HG02610 (cell line): ENCODE results near the gene PHACTR3.

ENCODE experiments used
- ATAC-seq: cut with Tn5 transposase; IDR thresholded peaks from one replicate; pipeline ENCODE4 v1.9.1; 2021; ENCODE audit warnings: mild to moderate bottlenecking, moderate library complexity; ENCODE audit not compliant: unreplicated experiment

The PHACTR3 gene

DNA sequence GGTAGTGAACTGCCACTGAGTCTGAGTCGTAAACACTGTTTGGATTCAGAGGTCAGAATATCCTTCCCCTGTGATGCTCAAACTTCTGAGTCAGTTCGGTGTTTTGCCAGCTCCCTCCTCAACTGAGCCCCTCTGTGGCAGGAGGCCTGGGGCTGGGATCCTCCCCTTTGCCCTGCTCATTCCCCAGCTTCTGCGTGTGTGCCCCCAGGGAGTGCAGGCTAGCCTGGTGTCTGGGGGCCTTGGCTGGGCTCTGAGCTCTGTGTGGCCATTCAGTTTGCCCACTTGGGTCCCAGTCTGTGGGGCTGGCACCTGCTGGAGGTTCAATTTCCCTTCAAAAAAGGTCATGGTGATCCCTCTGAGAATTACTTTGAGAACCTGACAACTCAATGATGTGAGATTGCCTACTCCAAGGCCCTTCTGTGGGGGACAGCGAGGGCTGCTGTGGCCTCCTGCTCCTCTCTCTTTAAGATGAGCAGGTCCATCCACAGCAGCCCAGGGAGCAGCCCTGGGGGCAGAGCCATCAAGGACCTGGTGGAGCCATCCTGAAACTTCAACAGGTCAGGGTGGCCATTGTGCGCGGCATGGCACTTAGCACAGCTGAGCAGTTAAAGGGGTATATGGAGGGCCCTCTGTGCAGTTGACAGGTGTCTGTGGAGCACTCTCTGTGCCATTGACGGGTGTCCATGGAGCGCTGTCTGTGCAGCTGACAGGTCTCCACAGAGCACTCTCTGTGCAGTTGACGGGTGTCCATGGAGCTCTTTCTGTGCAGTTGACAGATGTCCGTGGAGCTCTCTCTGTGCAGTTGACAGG, 181.9 kb downstream of the PHACTR3 start:
- ATAC-seq = no peak

DNA sequence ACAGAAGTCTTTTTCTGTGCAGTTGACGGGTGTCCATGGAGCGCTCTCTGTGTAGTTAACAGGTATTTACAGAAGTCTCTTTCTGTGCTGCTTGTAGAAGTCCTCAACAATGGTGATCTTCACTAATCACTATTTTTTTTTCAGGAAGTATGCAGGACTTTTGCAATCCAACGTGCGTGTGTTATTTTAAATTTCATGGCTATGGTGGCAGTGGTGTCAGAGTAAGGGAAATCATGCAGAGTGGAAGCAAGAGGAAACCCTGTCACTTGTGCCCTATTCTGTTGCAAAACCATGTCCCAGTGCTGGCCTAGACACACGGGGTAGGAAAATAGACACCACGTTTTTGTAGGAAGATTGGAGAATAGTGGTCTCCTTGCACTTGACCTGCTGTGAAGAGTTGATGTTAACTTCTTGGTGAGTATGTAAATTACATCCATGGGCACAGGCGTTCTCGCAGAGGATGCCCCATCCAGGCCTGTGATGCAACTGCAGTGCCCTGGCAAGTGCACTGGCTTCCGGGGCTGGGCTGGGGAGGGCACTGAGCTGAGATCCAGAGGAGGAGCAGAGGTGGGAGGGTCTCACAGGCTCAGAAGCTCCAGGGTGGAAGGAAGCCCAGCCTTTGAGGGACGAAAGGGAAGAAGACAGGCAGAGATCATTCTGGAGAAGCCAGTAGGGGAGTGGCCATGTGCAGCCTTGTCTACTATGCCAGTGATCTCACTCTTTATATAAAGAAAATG, 182.6 kb downstream of the PHACTR3 start:
- no peak for ATAC-seq

DNA sequence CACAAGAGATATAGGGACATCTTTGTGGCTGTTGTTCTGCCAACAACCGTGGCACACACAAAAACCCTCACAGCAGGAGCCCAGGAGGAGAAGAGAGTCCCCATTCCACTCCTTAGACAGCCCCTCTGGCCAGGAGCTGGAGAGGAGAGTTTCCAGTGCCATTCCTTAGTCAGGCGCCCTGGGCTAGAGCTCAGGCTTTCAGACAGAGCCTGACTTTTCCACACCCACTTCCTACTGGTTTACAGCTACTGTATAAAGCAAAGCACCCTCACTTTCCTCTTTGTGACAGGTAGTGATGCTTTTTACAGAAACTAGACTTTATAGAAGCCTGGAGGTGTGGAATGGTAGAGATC, 183.2 kb downstream of the PHACTR3 start:
- no peak for ATAC-seq

DNA sequence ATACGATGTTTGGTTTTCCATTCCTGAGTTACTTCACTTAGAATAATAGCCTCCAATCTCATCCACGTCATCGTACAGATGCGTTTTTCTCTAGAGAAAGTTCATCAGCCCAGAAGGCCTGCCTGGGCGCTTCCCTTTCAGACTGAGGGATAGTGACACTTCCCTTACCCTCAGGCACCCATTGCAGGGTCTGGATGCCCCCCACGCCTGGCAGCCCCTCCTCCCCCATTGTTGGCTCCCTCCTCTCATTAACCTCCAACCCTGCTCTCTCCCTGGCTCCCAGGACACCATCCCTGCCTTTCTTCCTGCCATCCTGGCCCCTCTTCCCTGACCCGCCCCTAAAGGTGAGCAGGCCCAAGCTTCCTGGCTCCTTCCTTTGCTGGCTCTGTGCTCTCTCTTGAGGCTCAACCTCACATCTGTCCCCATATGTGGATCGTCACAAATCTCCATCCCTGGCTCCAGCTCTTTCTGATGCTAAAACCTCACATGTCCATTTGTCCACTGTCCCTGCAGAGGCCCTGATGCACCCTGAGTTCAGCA, 183.9 kb downstream of the PHACTR3 start:
- ATAC-seq = no peak

DNA sequence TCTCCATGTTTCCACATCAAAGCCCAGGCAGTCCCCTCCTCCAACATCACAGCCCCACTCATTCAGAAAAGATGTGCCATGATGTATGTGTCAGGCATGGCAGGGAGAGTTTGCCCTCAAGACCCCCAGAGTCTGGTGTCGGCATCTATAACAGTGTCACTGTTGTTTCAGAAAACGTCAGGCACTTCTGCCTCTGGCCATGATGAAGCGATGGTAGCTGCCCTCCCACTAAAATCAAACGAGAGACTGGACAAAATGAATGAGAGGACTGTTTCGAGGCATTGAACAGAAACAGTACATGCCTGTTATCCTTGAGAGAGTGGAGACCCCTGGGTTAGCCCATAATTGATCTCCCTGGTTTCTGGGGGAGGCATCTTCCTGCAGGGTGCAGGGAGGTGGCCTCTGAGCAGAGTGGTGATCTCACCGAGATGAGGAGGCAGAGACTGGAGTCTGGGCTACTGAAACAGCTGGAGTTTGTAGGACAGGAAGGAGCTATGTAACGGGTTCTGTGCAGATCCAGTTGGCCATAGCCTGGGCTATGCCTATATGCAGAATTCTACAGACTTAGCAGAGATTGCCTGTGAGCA, 184.6 kb downstream of the PHACTR3 start:
- no peak for ATAC-seq

DNA sequence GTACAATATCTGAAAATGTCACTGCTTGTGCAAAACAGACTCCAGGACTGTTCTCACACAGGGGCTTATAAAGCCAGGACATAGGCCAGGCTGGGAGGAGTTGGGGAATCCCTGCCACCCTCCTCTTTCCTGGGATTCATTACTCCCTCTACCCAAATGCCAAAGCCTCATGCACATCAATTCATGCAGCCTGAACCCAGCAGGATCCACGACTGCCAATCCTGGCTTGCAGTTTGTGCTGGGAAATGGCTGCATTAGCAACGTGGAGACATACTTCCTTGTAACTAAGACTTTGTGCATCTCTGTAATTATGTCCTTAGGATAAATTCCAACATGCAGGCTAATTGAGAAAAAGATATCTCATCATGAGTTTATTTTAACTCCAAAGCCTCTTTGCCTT, 185.3 kb downstream of the PHACTR3 start:
- no peak for ATAC-seq

DNA sequence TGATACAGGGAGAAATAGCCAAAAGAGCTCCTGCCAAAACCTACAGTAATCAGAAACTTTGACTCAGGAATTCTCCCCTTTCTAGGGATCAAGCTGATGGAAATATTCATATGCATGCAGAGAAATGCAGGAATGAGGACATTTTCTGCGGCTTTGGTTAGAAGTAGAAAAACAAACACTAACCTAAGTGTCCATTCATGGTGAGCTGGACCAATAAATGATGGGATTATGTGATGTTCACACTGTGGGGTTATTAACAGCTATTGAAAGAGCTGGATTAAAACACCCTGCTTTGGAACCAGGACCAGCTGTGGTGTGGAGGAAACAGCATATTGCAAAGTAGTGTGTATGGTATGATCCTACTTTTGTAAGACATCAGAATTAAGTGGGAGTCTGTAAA, 186.0 kb downstream of the PHACTR3 start:
- ATAC-seq = no peak

DNA sequence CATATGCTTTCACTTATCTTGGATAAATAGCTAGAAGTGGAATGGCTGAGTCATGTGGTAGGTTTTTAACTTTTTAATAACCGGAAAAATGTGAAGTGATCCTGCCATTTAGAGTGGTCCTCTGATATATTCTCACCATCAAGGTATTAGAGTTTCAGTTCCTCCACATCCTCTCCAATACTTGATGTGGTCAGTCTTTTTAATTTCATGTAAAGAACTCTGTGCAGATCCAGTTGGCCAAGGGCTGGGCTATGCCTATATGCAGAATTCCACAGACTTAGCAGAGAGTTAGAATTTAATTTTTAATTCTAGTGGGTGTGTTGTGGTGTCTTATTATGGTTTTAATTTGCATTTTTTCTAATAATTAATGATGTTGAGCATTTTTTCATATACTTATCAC, 188.0 kb downstream of the PHACTR3 start:
- no peak for ATAC-seq

DNA sequence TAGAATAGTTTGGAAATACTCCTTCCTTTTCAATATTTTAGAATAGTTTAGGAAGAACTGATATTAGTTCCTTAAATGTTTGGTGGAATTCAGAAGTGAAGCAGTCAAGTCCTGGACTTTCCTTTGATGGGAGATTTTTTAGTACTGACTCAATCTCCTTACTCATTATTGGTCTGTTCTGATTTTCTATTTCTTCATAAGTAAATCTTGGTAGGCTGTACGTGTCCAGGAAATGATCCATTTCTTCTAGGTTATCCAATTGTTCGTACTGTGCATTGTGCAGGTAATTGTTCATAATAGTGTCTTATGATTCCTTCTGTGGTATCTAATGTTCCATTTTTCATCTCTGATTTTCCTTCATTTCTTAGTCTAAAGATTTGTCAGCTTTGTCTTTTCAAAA, 190.2 kb downstream of the PHACTR3 start:
- ATAC-seq = no peak

DNA sequence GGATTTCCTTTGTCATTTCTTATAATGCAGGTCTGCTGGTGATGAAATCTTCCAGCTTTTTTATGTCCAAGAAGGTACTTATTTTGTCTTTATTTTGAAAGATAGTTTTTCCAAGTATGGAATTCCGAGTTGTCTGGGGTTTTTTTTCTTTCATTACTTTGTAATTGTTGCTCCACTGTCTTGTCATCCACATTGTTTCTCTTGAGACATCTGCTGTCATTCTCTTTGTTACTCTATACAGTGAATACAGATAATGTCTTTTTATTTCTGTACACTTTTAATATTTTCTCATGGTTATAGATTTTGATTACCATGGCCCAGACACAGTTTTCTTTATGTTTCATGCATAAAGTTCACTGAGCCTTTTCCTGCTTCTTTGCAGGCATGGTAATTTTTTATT, 196.0 kb downstream of the PHACTR3 start:
- ATAC-seq = no peak

DNA sequence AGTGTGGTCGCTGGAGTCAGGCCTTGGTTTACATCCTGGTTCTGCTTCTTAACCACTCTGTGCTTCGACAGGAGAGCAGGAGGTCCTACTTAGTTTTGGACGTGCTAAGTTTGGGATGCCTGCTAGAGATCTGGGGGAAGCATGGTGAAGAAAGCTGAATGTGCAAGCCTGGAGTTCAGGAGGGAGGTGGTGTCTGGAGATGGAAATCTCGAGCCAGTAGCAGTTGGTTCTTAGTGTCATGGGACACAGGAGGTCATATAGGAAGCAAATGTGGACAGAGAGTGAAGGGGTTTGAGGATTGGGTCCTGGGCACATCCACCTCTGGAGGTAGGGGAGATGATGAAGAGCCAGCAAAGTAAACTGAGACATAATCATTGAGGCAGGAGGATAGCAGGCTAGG, 197.7 kb downstream of the PHACTR3 start:
- no peak for ATAC-seq

DNA sequence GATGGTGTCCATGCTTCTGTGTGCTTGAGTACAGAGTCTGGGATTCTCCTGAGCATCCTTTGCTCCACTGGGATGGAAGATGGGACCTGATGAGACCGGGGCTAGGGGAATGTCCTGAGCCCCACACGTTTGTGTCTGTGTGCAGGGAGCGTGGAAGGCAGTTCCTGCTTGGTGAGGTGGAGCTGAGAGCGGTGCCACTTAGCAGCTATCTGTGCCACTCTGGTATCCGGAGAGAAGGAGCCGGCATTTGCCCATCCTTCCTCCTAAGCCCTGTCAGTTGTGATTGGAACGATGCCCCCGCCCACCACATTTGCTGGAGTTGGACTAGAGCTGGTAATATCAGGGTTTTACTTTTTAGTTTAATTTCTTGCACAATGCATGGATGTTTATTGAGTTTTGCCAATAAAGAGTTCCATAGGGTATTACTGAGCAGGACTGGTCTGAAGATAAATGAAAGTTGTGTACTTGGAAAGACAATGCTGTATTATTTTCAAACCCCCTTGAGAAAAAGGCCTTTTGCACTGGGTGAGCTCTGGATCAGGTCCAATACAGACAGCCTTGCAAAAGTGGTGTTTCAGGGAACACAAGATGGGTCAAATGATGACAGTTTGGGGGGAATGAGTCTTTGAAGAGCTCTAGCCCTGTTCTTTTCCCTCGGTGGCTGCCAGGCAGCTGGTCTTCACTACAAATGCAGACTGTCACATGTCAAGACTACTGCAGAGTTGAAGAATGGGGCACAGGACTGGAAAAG, 198.3 kb downstream of the PHACTR3 start:
- no peak for ATAC-seq

DNA sequence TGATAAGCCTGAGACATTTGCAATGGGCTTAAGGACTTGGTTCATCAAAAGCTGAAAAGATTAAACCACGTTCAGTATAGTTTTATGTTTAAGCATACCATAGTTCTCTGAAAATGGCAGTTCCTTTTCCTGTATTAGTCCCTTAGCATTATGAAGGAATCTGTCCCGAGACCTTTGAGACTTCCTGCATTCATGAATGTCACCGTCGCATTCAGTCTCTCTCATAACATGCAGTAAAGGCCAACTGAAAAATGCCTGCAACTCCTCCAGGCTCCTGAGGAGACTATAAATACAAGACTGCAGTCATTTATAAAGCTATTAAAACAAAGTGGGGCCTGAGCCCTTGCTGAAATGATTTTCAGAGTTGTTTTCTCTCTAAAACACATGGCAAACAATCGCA, 200.0 kb downstream of the PHACTR3 start:
- no peak for ATAC-seq

DNA sequence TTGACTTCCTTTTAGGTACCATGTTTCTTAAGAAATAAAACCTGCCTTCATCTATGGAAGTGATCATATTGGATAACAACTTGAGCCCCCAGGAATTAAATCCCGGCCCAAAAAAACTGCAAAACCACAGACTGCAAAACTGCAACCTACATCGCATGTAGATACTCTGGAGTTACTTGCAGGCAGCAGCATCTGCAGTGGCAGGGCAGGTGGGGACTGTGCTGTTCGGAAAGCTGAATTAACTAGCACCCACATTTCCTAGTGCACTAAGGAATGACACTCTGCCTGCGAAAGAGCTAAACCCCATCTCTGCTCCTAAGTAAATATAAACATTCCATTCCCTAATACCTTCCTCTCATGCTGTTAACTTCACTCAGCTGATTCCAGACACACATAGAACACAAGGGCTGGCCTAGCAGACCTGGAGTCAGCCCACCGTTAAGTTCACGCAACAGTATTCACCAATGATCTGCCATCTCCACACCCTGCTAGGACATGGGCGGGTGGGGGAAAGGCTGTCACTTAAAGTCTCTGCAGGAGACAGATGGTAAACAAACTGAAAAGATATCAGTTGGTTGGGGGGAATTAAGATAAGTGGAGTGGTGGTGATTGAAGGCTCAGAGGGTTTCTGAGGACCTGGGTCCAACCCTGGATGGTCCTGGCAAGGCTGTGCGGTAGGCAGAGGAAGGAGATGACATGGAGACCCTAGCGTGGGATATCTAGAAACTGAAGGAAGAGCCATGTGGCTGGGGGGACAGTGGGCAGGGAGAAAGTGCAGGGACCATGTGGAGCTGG, 200.7 kb downstream of the PHACTR3 start:
- ATAC-seq = no peak

DNA sequence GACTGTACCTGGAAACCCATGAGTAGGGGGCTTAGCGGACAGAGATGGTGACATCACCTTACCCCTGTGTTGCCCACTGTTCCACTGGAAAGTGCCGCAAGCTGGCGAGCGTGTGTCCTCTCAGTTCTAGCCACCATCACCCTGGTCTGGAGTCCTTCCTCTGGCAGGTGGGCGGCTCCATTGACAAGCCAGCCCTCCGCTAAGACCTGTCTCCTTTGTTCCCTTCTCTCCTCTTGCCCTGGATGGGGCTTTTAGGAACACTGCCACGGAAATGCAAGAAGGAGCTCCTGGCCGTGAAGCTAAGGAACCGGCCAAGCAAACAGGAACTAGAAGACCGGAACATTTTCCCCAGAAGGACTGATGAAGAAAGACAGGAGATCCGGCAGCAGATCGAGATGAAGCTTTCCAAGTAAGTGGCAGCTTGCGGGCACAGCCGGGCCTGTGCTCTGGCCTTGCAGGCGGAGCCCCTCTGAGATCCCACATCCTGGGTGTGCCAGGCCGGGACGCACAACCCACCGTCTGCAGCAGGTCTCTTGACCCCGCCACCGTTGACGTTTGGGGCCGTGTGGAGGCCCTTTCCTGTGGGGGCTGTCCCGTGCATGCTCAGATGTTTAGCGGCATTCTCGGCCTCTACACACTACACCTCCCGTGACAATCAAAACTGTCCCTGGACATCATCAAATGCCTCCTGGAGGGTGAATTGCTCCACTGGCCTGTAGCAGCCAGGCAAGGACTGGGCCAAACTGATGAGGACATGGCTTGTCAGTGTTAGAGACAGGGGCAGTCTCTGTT, 201.6 kb downstream of the PHACTR3 start:
- ATAC-seq = no peak

DNA sequence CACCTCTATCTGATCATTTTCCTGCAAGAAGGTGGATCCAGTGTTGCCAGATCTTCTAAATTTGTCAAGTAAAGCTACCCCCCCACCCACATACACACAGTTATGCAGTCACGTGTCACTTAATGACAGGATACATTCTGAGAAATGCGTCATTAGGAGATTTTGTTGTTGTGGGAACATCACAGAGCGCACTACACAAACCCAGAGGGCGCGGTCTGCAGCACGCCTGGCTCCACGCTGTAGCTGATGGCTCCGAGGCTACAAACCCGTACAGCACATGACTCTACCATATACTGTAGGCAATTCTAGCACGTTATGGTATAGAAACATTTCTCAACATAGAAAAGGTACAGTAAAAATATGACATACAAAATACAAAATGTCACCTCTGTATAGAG, 202.2 kb downstream of the PHACTR3 start:
- no peak for ATAC-seq

DNA sequence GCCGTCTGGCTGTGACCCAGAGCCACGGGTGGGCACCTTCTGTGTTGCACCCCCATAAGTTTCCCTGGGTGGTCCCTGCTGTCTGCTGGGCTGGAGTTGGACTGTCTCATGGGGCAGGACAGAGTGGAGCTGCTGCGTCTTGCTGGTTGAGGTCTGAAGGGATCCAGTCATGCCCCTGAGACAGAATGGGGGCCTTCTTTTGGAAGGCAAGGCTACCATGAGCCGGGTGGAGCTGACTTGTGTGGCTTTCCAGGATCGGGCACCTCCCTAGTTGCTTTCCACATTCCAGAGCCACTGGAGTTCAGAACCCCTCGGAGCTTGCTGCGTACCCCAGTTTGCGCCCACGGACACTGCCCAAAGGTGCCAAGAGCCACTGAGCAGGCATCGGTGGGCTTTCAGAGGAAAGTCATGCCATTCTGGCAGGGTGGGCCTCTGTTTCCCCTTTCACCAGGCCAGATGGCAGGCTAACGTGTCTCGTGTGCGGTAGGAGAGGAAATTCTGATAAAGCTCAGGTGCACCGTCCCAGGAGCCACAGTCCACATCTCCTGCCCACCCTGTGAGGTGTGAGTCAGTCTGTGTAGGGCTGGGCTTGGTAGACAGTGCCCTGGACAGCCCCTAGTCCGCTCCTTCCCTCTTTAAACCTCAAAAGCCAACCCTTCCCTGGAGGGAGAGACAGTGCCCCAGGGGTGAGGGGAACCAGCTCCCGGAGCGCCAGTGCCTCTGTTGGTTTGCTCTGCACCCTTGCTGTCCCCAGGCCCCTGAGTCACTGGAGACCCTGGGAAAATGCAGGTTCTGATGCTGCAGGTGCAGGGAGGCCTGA, 203.8 kb downstream of the PHACTR3 start:
- ATAC-seq = no peak

DNA sequence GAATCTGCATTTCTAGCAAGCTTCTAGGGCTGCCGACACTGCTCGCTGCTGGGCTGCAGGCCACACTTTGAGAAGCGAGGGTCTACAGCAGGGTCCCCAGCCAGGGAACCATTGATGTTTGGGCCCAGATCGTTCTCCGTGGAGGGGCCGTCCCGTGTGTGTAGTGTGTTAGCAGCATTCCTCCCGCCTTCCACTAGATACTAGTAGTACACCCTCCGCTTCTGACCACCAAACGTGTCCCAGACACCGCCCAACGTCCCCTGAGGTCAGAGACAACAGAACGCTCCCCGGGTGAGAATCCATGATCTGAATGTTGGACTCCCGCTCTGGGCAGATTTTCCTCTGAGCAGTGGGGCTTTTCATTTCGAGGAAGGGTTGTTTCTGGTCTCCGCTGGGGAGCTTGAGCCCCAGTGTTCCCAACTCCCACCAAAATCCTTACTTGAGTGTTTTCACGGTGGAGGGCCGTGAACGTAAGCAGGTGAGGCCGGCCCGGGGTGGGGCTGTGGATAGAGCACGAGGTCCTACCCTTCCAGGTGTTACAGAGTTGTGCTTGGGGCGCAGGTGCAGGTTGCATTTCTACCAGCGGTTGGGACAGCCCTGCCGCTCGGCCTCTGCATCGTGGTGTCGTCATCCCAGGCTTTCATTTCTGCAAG, 204.5 kb downstream of the PHACTR3 start:
- no peak for ATAC-seq
